Hair follicular keratinocyte (primary cell): Measurements from ENCODE around the gene CEACAM19. TPM values are rescaled to one million over a fixed set of nuclear protein-coding genes. Genes with fewer than 3 reads are reported as not detected.

Experiments
- total RNA-seq: library from RNA; depleted of rRNA; stranded (reverse); fragments of >200 nt; gene quantifications from 2 replicates; pipeline ENCODE4 v1.2.3, GENCODE V29; 2015

CEACAM19 gene
- 0.38 and 2.5 TPM in 2 replicates for total RNA-seq

DNA sequence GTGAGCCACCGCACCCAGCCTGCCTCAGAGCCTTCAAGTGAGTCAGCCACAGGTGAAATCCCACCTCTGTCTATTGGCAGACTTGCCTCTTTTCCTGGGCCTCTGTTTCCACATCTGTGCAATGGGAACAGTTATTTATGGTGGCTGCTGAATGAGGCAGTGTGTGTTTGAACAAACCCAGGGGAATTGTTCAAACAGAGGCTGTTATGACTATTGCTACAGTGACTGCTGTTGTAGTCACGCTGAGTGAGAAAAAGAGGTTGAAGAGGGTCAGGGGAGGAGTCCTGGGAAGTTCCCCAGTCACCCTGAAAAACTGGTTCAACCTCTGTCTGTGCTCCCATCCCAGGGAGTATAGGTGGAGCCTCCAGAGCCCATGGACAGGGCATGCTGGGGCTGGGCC is at the start of gene CEACAM19:
Gene CEACAM19, plus strand, starts transcription at position 83 of the 400 bp plus-strand sequence. CDS start 450 bp downstream, outside the sequence.

GRCh38 chr19:44643605-44644401 is 27.5 kb upstream of the CEACAM19 start, which contains the start of gene PVR:
PVR (plus strand) TSS chr19:44643910; CDS start chr19:44644097, 187 bp downstream.

DNA sequence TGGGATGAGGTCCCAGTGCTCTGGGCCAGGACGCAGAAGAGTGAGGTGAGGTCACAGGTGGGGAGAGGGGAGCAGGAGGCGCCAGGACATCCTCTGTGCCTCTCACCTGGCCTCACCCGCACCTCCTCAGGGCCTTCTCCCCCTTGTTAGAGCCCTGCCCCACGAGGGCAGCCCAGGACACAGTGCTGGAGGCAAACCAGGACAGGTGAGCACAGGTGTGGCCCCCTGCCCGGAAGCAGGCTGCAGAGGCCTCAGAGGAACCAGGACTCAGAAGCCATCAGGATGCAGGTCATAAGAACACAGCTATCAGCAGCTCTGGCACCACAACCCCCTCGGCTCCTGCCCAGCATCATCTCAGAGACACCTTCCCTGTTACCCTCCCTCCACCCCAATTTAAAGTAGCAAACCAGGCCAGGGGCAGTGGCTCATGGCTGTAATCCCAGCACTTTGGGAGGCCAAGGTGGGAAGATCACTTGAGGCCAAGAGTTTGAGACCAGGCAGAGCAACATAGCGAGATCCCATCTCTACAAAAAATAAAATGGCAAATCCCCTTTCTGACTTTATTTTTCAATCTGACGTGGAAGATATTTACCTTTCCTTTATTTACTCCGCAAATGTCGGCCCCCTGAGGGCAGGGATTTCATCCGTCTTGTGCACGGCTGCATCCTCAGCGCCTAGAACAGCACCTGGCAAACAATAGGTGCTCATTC is 27.4 kb downstream of the CEACAM19 start, which contains the start of gene CEACAM16:
Gene CEACAM16, plus strand, starts transcription at position 660 of the 710 bp plus-strand sequence. CDS start 2,306 bp downstream, outside the sequence.

Other genes with a start within 250 kb of the CEACAM19 start
- gene ZNF229, start 223.0 kb upstream of the CEACAM19 start, total RNA-seq = 6.0 and 9.3 TPM in 2 replicates
- 2.5 and 7.4 TPM in 2 replicates for gene ZNF180, start 171.0 kb upstream of the CEACAM19 start, total RNA-seq
- not detected in 2 replicates for gene CEACAM20, start 141.8 kb upstream of the CEACAM19 start, total RNA-seq
- gene IGSF23, start 57.9 kb upstream of the CEACAM19 start, total RNA-seq = not detected in 2 replicates
- 77.2 and 93.9 TPM in 2 replicates for gene PVR, start 27.6 kb upstream of the CEACAM19 start, total RNA-seq
- gene CEACAM16, start 27.7 kb downstream of the CEACAM19 start, total RNA-seq = not detected in 2 replicates
- gene BCL3, start 77.2 kb downstream of the CEACAM19 start, total RNA-seq = 13.7 and 14.0 TPM in 2 replicates
- 119 and 129 TPM in 2 replicates for gene CBLC, start 106.4 kb downstream of the CEACAM19 start, total RNA-seq
- 35.2 and 40.1 TPM in 2 replicates for gene BCAM, start 137.6 kb downstream of the CEACAM19 start, total RNA-seq
- gene NECTIN2, start 174.8 kb downstream of the CEACAM19 start, total RNA-seq = 73.2 and 81.6 TPM in 2 replicates
- 68.0 and 175 TPM in 2 replicates for gene TOMM40, start 219.8 kb downstream of the CEACAM19 start, total RNA-seq
- gene APOE, start 234.3 kb downstream of the CEACAM19 start, total RNA-seq = 74.5 and 195 TPM in 2 replicates
- 3.8 and 18.1 TPM in 2 replicates for gene APOC1, start 243.1 kb downstream of the CEACAM19 start, total RNA-seq